Esophagus muscularis mucosa (tissue), 4 donors: Measurements from ENCODE around the gene MTA2.
"Not testable (repeated sequence)": the region's sequence is repeated elsewhere in the genome, so short reads cannot be mapped to it uniquely, and the experiment has no call there.

Experiments used
- EP300 ChIP-seq: sonication (generic); formaldehyde crosslinking; IDR thresholded peaks from one replicate; pipeline ENCODE4 v1.6.1; 2017; ENCODE audit warnings: antibody characterized with exemption
- POLR2A ChIP-seq: fragments of 450-650 bp; IDR thresholded peaks from one replicate; pipeline ENCODE4 v1.6.1; 2017; ENCODE audit warnings: antibody characterized with exemption, moderate library complexity, mild to moderate bottlenecking, low read depth
- TF ChIP-seq, protein P1 (sequence below), 3 experiments: fragments of 200-600 bp in 2 of 3; fragments of 450-650 bp in 1 of 3; sonication (generic) in 2 of 3; IDR thresholded peaks; one replicate each; pipeline ENCODE4 v1.5.1; 2017 to 2019; ENCODE audit warnings: antibody characterized with exemption in 3 of 3, mild to moderate bottlenecking in 2 of 3, moderate library complexity in 1 of 3

GRCh38 chr11:62571493-62571892 lies 30.2 kb downstream of the MTA2 start:
- TF ChIP-seq, protein P1, sequence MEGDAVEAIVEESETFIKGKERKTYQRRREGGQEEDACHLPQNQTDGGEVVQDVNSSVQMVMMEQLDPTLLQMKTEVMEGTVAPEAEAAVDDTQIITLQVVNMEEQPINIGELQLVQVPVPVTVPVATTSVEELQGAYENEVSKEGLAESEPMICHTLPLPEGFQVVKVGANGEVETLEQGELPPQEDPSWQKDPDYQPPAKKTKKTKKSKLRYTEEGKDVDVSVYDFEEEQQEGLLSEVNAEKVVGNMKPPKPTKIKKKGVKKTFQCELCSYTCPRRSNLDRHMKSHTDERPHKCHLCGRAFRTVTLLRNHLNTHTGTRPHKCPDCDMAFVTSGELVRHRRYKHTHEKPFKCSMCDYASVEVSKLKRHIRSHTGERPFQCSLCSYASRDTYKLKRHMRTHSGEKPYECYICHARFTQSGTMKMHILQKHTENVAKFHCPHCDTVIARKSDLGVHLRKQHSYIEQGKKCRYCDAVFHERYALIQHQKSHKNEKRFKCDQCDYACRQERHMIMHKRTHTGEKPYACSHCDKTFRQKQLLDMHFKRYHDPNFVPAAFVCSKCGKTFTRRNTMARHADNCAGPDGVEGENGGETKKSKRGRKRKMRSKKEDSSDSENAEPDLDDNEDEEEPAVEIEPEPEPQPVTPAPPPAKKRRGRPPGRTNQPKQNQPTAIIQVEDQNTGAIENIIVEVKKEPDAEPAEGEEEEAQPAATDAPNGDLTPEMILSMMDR (IDR thresholded peaks at IDR 0.05), result not testable (repeated sequence)
- TF ChIP-seq POLR2A, EP300: not testable (repeated sequence)
